Measurements from ENCODE around the gene BLOC1S3.

DNA sequence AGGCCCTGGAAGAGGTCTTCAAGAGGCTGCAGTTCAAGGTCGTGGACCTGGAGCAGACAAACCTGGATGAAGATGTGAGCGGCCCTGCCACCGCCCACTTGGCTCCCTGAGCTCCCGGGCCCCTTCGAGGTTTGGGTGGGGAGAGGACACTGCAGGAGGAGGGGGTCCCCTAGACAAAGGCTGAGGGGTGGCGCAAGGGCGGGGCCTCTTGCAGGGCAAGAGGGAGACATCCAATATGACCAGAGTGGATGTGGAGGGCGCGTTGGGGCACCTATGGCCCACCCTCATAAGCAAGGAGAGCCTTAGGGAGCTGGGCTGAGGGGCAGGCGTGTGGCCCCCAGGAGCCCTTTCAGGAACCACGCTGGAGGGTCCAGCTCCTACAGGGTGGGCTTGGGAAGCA is 38.1 kb upstream of the BLOC1S3 start:
- TF ChIP-seq, protein P1, sequence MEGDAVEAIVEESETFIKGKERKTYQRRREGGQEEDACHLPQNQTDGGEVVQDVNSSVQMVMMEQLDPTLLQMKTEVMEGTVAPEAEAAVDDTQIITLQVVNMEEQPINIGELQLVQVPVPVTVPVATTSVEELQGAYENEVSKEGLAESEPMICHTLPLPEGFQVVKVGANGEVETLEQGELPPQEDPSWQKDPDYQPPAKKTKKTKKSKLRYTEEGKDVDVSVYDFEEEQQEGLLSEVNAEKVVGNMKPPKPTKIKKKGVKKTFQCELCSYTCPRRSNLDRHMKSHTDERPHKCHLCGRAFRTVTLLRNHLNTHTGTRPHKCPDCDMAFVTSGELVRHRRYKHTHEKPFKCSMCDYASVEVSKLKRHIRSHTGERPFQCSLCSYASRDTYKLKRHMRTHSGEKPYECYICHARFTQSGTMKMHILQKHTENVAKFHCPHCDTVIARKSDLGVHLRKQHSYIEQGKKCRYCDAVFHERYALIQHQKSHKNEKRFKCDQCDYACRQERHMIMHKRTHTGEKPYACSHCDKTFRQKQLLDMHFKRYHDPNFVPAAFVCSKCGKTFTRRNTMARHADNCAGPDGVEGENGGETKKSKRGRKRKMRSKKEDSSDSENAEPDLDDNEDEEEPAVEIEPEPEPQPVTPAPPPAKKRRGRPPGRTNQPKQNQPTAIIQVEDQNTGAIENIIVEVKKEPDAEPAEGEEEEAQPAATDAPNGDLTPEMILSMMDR (IDR thresholded peaks at IDR 0.05; ENCODE audit: low read depth, low read length, poor library complexity, severe bottlenecking), result no peak
- TF ChIP-seq EZH2phosphoT487 (IDR thresholded peaks at IDR 0.05; ENCODE audit: borderline replicate concordance, low read length), result no peak

Measured in DOHH2 (cell line).